Tibial nerve (tissue), 3 donors: ENCODE results near the gene TMEM50A.

Experiments used
- POLR2A ChIP-seq, 2 donors: fragments of 450-650 bp; IDR thresholded peaks; one replicate each; pipeline ENCODE4 v1.6.1; 2017; ENCODE audit warnings: antibody characterized with exemption in 2 of 2, mild to moderate bottlenecking in 2 of 2, moderate library complexity in 2 of 2
- TF ChIP-seq, protein P1 (sequence below), 5 experiments: fragments of 200-600 bp in 3 of 5; fragments of 450-650 bp in 2 of 5; sonication (generic) in 3 of 5; IDR thresholded peaks; one replicate each; pipeline ENCODE4 v1.5.1; 2016 to 2019; ENCODE audit warnings: antibody characterized with exemption in 5 of 5, mild to moderate bottlenecking in 3 of 5, moderate library complexity in 2 of 5

DNA sequence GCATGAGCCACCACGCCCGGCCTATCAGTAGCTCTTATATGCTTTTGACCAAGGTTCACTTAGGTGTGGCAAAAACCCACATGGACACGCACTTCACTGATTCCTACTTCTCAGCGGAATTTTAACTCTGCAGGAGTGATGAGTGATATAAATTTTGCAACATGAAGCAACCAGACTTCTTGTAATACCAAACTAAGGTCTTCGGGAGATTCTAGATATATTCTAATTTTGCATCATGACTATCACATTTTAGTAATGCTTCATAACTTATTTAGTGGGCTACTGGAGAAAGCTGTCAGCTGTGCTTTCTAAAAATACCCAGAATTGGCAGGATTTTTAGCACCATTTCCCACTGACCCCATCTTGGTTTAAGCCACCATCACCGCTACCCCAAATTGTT lies 54.7 kb downstream of the TMEM50A start:
- TF ChIP-seq POLR2A (IDR thresholded peaks at IDR 0.05), result no peak
- TF ChIP-seq, protein P1, sequence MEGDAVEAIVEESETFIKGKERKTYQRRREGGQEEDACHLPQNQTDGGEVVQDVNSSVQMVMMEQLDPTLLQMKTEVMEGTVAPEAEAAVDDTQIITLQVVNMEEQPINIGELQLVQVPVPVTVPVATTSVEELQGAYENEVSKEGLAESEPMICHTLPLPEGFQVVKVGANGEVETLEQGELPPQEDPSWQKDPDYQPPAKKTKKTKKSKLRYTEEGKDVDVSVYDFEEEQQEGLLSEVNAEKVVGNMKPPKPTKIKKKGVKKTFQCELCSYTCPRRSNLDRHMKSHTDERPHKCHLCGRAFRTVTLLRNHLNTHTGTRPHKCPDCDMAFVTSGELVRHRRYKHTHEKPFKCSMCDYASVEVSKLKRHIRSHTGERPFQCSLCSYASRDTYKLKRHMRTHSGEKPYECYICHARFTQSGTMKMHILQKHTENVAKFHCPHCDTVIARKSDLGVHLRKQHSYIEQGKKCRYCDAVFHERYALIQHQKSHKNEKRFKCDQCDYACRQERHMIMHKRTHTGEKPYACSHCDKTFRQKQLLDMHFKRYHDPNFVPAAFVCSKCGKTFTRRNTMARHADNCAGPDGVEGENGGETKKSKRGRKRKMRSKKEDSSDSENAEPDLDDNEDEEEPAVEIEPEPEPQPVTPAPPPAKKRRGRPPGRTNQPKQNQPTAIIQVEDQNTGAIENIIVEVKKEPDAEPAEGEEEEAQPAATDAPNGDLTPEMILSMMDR (IDR thresholded peaks at IDR 0.05), result no peak
